ENCODE data around the gene LRRC41.
"Not testable (repeated sequence)": the region's sequence is repeated elsewhere in the genome, so short reads cannot be mapped to it uniquely, and the experiment has no call there.

LRRC41 gene

GRCh38 chr1:46337409-46337808 lies 34.0 kb upstream of the LRRC41 start:
- peaks cover 18% of the 10 kb centered on the region for H3K4me1 ChIP-seq (ENCODE audit: control insufficient read depth, insufficient read depth, low read length)
- H3K27me3 ChIP-seq (ENCODE audit: control insufficient read depth, insufficient read depth, low read length); H3K4me2 ChIP-seq (ENCODE audit: low read length): not testable (repeated sequence)

GRCh38 chr1:46335081-46335480 lies 31.7 kb upstream of the LRRC41 start:
- Histone ChIP-seq H3K4me1 (ENCODE audit: control insufficient read depth, insufficient read depth, low read length) (peaks cover 7% of the 10 kb centered on the region), H3K27me3 (ENCODE audit: control insufficient read depth, insufficient read depth, low read length) (no peaks in the 10 kb centered on the region)

More at GRCh38 chr1:46337409-46337808, 34.0 kb upstream of the LRRC41 start:
- not testable (repeated sequence) for H3K36me3 ChIP-seq (ENCODE audit: insufficient read depth, low read length); H3K9ac ChIP-seq (ENCODE audit: low read depth, low read length); H3K9me3 ChIP-seq (replicated peaks; ENCODE audit: low read length); H3K4me3 ChIP-seq (ENCODE audit: low read length)

GRCh38 chr1:46334030-46334384 lies 30.6 kb upstream of the LRRC41 start:
- Histone ChIP-seq H3K27me3 (ENCODE audit: control insufficient read depth, insufficient read depth, low read length) (no peaks in the 10 kb centered on the region), H3K9me3 (replicated peaks; ENCODE audit: low read length) (no peaks in the 10 kb centered on the region), H3K4me1 (ENCODE audit: control insufficient read depth, insufficient read depth, low read length) (no peaks in the 10 kb centered on the region), H3K9ac (ENCODE audit: low read depth, low read length) (no peak overlapping the region), H3K4me3 (ENCODE audit: low read length) (no peak overlapping the region), H3K4me2 (ENCODE audit: low read length) (no peak overlapping the region), H3K36me3 (ENCODE audit: insufficient read depth, low read length) (no peaks in the 10 kb centered on the region)

More at GRCh38 chr1:46335081-46335480, 31.7 kb upstream of the LRRC41 start:
- Histone ChIP-seq H3K4me2 (ENCODE audit: low read length) (no peak overlapping the region), H3K9ac (ENCODE audit: low read depth, low read length) (no peak overlapping the region), H3K9me3 (replicated peaks; ENCODE audit: low read length) (no peaks in the 10 kb centered on the region), H3K4me3 (ENCODE audit: low read length) (no peak overlapping the region), H3K36me3 (ENCODE audit: insufficient read depth, low read length) (no peaks in the 10 kb centered on the region)

GRCh38 chr1:46333300-46334029 lies 30.0 kb upstream of the LRRC41 start:
- H3K36me3 ChIP-seq (ENCODE audit: insufficient read depth, low read length) = no peaks in the 10 kb centered on the region
- no peaks in the 10 kb centered on the region for H3K4me1 ChIP-seq (ENCODE audit: control insufficient read depth, insufficient read depth, low read length)
- no peak overlapping the region for H3K9ac ChIP-seq (ENCODE audit: low read depth, low read length)
- H3K9me3 ChIP-seq (replicated peaks; ENCODE audit: low read length) = no peaks in the 10 kb centered on the region
- H3K4me2 ChIP-seq (ENCODE audit: low read length) = no peak overlapping the region
- H3K4me3 ChIP-seq (ENCODE audit: low read length) = no peak overlapping the region
- H3K27me3 ChIP-seq (ENCODE audit: control insufficient read depth, insufficient read depth, low read length) = no peaks in the 10 kb centered on the region

- not testable (repeated sequence) for H3K36me3 ChIP-seq (ENCODE audit: insufficient read depth, low read length); H3K9me3 ChIP-seq (replicated peaks; ENCODE audit: low read length); H3K27me3 ChIP-seq (ENCODE audit: control insufficient read depth, insufficient read depth, low read length); H3K9ac ChIP-seq (ENCODE audit: low read depth, low read length); H3K4me1 ChIP-seq (ENCODE audit: control insufficient read depth, insufficient read depth, low read length); H3K4me3 ChIP-seq (ENCODE audit: low read length); H3K4me2 ChIP-seq (ENCODE audit: low read length)
Observed at GRCh38 chr1:46331786-46332540, 28.5 kb upstream of the LRRC41 start.

GRCh38 chr1:46330381-46330780 lies 27.0 kb upstream of the LRRC41 start:
- H3K9me3 ChIP-seq (replicated peaks; ENCODE audit: low read length); H3K27me3 ChIP-seq (ENCODE audit: control insufficient read depth, insufficient read depth, low read length); H3K4me3 ChIP-seq (ENCODE audit: low read length): not testable (repeated sequence)

GRCh38 chr1:46329807-46330206 lies 26.4 kb upstream of the LRRC41 start:
- H3K4me1 ChIP-seq (ENCODE audit: control insufficient read depth, insufficient read depth, low read length); H3K27me3 ChIP-seq (ENCODE audit: control insufficient read depth, insufficient read depth, low read length); H3K4me3 ChIP-seq (ENCODE audit: low read length); H3K4me2 ChIP-seq (ENCODE audit: low read length); H3K9me3 ChIP-seq (replicated peaks; ENCODE audit: low read length); H3K36me3 ChIP-seq (ENCODE audit: insufficient read depth, low read length); H3K9ac ChIP-seq (ENCODE audit: low read depth, low read length): not testable (repeated sequence)

More at GRCh38 chr1:46330381-46330780, 27.0 kb upstream of the LRRC41 start:
- H3K9ac ChIP-seq (ENCODE audit: low read depth, low read length); H3K4me1 ChIP-seq (ENCODE audit: control insufficient read depth, insufficient read depth, low read length); H3K36me3 ChIP-seq (ENCODE audit: insufficient read depth, low read length); H3K4me2 ChIP-seq (ENCODE audit: low read length): not testable (repeated sequence)

- H3K4me1 ChIP-seq (ENCODE audit: control insufficient read depth, insufficient read depth, low read length); H3K27me3 ChIP-seq (ENCODE audit: control insufficient read depth, insufficient read depth, low read length); H3K36me3 ChIP-seq (ENCODE audit: insufficient read depth, low read length); H3K4me3 ChIP-seq (ENCODE audit: low read length); H3K4me2 ChIP-seq (ENCODE audit: low read length); H3K9me3 ChIP-seq (replicated peaks; ENCODE audit: low read length); H3K9ac ChIP-seq (ENCODE audit: low read depth, low read length): not testable (repeated sequence)
Observed at GRCh38 chr1:46328182-46328581, 24.8 kb upstream of the LRRC41 start.

- H3K4me1 ChIP-seq (ENCODE audit: control insufficient read depth, insufficient read depth, low read length); H3K4me3 ChIP-seq (ENCODE audit: low read length); H3K9me3 ChIP-seq (replicated peaks; ENCODE audit: low read length); H3K4me2 ChIP-seq (ENCODE audit: low read length); H3K27me3 ChIP-seq (ENCODE audit: control insufficient read depth, insufficient read depth, low read length); H3K36me3 ChIP-seq (ENCODE audit: insufficient read depth, low read length); H3K9ac ChIP-seq (ENCODE audit: low read depth, low read length): not testable (repeated sequence)
Observed at GRCh38 chr1:46325285-46326076, 22.1 kb upstream of the LRRC41 start.

- H3K27me3 ChIP-seq (ENCODE audit: control insufficient read depth, insufficient read depth, low read length); H3K4me2 ChIP-seq (ENCODE audit: low read length); H3K9ac ChIP-seq (ENCODE audit: low read depth, low read length); H3K36me3 ChIP-seq (ENCODE audit: insufficient read depth, low read length); H3K4me3 ChIP-seq (ENCODE audit: low read length); H3K4me1 ChIP-seq (ENCODE audit: control insufficient read depth, insufficient read depth, low read length); H3K9me3 ChIP-seq (replicated peaks; ENCODE audit: low read length): not testable (repeated sequence)
Observed at GRCh38 chr1:46322191-46322590, 18.8 kb upstream of the LRRC41 start.

- not testable (repeated sequence) for H3K4me1 ChIP-seq (ENCODE audit: control insufficient read depth, insufficient read depth, low read length); H3K9ac ChIP-seq (ENCODE audit: low read depth, low read length); H3K4me3 ChIP-seq (ENCODE audit: low read length); H3K27me3 ChIP-seq (ENCODE audit: control insufficient read depth, insufficient read depth, low read length); H3K9me3 ChIP-seq (replicated peaks; ENCODE audit: low read length); H3K36me3 ChIP-seq (ENCODE audit: insufficient read depth, low read length); H3K4me2 ChIP-seq (ENCODE audit: low read length)
Observed at GRCh38 chr1:46319960-46320914, 16.8 kb upstream of the LRRC41 start.

All from skeletal muscle satellite cell (primary cell).